ENCODE measurements around the gene SATB2.

The SATB2 gene

DNA sequence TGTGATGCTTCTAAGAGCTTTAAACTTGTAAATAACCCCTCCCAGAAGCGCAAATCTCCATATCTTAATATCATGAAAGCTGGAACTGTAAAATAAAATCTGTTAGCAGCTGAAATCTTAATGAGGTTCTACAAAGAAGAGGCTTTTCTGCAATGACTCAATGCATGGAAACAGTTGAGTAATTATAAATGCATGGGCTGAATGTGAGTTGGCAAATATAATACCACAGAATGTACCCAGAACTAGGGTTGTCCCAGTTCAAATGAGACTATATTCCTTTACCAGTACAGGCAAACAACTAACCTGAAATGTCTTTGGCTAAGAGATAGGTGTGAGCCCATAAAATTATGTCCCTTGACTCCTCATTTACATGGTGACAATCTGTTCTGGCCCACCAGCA is 52.9 kb downstream of the SATB2 start:
- no peak for DNase-seq (ENCODE audit: low read depth)

DNA sequence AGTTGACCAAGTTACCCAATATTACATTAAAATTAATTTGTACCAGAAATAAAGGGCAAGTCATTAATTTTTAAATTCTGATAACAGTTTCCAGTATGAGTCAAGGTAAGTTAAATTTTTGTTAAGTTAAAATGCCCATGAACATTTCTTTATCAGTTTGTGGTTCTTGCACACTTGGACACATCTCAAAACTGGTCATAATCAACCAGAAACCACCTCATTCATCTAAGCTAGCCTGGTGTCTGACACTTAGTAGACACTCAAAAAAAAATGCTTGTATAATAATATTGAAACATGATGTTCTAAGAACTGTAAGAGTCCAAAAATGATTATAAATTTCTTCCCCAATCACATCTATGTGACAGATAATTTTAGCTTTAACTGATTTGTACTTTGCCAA is 62.4 kb downstream of the SATB2 start:
- DNase-seq (ENCODE audit: low read depth): no peak

DNA sequence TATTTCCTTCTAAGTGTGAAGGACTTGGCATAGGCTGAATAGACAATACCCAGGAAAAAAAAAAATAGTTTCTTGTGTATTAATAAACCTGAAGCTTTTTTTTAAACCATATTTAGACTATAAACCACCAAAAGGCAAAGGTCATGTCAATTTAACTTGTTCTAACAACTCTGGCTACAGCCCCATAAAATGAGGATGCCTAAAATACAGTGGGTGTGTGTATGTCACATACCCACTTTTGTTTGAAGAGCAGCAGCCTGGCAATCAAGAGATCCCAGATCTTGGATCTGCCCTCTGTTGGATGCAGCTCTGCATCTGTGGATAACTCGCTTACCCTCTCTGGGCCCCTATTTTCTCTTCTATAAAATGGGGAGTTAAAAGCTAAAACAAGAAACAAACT is 65.4 kb downstream of the SATB2 start:
- no peak for DNase-seq (ENCODE audit: low read depth)

DNA sequence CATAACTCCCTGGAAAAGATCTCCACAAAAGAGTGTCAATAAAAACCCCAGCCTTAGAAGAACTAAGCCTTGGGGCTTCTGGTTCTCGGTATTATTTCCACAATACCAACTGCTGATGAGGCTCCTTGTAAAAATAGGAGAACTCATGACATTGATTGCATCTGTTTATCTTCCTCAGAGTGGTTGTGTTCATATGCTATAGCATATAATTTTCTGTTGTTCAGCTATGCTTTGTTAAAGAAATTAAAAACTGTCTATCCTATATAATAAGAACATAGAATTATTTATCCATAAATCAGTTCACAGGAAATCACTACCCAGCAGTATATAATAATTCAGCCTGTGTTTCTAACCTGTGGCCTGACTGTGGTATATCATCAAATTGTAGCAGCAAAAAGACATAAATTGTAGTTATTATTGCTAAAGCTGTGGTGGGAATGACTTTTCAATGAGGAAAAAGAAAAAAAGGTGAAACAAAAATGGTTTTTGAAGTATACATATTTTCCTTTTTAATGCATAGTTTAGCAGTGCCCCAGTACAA is 68.9 kb downstream of the SATB2 start:
- no peak for DNase-seq (ENCODE audit: low read depth)

DNA sequence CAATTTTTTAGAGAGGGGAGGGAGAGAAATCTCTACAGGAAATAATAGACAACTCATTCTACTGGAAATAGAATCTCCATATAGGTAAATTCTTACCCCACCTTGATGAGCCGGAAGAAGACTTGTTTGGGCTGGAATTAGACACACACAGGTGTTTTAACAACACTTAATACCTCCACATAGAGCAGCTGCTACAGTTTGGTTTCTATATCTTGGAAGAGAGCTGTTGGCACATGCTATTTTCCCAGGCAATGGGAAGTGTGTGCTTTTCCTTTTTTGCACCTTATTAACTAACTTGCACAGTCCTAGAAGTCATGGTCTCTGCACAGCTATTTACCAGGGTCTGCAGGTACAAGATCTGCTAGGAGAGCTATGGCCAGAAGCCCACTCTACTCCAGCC is 73.7 kb downstream of the SATB2 start:
- no peak for DNase-seq (ENCODE audit: low read depth)

DNA sequence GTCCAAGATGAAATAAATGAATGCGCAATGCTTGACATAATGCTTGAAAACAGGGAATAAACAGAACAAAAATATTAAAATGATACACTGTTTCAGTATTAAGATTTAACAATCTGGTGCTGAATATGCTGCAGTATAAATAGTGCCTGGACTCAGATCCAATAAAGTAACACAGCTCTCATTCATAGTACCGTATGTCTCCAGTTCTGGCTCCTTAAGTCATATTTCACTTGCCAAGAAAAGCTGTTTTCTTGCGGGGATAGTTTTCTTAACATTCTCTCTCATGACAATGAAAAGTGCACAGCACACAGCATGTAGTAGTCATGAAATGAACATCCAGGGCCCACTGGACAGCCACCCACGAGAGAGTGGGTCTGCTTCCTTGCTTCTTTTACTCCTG is 74.7 kb downstream of the SATB2 start:
- DNase-seq (ENCODE audit: low read depth): no peak

DNA sequence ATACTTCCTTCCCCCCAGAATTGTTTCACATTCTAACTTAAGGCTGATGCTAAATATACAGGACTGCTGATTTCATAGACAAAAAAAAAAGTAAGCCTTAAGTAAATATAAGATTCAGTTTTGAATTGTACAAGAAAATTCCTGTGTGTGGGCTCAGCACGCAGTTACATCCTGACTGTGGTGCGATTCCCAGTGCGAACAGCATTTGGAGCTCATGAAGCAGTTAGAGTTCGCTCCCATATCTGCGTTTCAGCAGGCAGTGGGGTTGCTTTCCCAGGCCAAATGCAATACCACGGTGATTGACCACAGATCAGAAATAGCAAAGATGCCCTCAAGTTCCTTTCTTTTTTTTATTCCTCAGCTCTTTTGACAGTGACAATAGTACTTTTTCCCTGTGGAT is 75.6 kb downstream of the SATB2 start:
- no peak for DNase-seq (ENCODE audit: low read depth)

DNA sequence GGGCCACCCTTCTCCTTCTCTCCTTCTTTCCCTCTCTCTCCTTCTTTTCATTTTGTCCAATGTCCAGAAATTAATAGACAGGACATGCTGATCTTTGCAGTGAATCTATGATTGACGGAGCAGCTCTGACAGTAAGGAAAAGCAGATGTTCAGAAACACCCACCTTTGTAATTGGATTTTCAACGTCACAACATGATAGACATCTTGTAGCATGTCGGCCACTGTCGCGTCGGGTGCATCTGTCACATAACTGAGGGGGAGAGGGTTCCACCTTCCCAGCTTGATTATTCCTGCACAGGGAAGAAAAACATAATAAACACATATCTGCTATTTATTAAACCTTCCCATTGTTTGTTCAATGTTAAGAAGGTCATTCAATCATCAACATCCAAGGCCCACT is 76.2 kb downstream of the SATB2 start:
- DNase-seq (ENCODE audit: low read depth): no peak

DNA sequence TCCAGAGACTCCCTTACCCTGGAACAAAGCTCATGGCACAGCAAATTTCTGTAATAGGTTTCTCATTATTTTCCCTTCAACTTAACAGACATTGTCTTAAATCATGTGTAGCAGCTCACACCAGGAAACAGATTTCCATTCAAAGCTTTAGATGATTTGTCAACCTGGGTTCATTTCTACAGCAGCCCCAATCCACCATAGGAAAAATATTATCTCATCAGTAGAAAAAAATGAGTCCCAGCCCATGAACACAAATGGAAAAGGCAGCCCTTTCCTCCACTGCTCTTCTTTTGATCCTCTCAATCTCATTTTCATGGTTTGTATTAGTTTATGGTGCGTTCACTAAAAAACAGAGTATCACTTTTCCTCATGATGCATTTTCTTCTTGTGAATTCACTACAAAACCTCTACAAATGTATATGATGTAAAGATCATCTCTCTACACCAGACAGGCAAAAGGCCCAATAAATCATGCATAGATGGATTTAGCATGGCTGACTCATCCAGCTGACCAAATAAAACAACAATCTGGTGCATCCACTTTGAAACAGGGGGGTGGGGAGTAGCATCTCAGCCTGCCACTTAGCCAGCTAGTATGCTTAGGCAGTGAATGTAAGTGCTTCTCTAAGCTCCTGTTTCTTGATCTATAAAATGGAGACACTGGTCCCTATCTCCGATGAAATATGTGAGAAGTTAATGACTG is 78.6 kb downstream of the SATB2 start:
- no peak for DNase-seq (ENCODE audit: low read depth)

DNA sequence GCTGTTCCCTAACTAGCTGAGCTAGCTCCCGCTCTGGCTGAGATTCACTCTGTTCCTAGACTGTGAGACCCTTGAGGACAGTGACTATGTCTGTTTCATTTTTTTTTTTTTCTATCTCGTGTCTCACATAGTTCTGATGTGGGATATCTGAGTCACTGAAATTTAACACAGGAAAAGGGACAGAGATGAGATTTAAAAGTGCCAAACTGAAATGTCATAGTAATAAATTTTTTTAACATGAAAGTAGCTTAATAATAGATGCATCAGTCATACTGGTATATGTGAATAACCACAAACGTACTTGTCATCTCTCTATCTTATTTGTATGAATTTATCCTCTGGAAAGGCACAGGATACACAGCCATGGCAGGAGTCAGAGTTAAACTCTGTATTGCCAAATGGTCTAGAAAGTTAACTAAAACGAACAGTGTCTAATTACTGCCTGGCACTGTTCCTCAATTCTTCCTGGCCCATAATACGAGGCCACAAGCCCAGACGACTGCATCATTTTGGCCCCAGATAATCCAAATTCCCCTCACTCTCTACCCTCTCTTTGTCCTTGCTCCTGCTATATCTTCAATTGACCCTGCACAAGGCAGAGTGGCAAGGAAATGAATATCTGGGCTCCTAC is 87.5 kb downstream of the SATB2 start:
- DNase-seq (ENCODE audit: low read depth): no peak

DNA sequence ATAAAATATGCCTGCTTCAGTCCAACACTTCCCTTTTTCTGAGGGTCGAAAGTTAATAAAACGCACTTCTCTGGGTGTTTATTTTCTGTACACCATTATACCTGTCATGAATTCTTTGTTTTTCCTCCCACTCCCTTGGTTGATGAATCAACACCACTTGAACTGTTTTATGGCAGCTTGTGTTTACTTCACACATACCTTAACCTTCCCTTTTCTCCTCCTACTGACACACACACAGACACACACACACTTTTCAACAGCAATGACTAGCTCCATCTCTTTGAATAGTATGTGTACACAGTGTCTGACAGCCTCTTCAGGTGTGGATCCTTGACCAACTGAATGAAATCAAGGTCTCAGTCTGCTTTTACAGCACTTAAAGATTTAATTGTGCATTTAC is 91.3 kb downstream of the SATB2 start:
- no peak for DNase-seq (ENCODE audit: low read depth)

DNA sequence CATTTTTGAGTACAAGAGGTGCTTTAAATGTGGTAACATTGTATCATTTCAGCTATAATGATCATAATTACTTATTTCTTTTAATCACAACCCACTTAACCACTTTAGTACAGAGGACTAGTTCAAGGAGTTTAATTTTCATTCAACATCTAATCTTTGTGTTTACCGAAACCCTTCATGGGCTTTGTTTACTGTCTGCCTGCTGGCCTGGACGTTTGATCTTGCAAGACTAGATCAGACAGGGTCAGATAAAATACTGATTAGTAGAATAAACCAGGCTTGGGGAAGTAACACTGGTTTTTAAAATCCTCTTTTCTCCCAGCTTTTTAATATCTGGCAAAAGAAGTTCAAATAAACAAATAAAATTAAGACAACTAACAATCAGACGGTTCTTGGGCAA is 93.6 kb downstream of the SATB2 start:
- DNase-seq (ENCODE audit: low read depth): no peak

DNA sequence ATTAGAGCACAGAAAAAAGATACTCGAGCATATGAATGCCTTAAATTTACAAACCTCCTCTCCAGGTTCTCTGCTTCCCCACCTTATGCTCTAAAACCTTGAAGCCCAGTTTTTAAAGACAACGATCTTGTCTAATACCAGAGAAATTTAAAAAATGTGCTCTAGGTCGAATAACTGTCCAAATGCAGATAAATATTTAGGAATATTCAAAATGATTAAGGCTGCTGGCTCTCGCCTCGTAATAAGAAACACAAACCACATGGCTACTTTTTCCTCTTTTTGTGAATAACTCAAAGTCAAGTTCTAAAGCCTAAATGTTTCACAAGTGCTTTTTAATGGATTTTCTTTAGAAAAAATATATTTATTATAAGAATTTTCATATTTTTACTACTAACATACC is 101.3 kb downstream of the SATB2 start:
- no peak for DNase-seq (ENCODE audit: low read depth)

DNA sequence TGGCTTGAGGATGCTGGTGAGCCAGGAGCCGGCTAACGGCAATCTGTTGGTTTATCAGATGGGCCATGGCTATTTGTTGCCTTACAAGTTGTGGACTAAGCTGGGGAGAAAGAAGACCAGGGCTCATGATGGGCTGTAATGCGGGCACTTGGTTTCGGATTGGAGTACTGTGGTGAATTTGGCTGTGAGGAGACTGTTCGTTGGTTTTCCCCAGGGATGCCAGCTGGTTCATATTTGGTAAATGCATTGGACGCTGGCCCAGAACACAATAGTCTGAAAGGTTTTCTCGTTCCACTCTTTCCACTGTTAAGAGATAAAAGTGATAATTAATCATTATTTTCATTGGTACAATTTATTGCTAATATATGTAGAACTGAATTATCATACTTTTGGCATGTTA is 108.9 kb downstream of the SATB2 start:
- no peak for DNase-seq (ENCODE audit: low read depth)

DNA sequence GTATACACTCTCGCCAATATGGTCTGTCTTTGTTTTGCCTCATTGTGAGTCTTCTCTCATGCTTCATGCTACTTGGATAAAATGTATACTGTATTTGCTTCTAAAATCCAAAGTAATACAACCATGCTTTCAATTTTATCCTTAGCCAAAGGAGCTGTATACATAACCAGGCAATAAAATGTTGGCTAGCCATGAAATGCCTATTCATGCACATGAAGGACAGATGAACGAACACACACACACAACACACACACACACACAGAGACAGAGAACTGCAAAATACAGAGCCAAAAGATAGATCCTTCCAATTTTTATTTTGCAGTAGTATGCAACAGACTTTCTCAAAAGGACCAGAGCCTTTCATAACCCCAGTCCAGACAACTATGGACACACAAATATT is 113.7 kb downstream of the SATB2 start:
- no peak for DNase-seq (ENCODE audit: low read depth)

DNA sequence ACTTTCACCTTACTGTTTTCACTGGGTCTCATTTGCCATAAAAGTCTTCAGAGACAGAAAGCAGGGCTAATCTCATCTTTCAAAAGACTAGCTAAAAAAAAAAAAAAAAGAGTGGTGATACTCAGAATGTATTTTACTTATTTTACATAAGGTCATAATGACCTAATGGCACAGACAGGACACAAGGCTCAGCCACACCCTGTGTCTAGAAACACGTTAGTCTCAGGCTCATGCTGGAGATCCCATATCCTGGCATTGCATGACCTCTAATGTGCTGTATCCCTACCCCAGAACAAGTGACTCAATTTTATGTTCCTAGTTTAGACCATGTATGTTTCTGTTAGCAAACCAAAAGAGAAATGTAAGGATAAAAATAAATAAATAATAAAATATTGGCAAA is 115.4 kb downstream of the SATB2 start:
- DNase-seq (ENCODE audit: low read depth): no peak

DNA sequence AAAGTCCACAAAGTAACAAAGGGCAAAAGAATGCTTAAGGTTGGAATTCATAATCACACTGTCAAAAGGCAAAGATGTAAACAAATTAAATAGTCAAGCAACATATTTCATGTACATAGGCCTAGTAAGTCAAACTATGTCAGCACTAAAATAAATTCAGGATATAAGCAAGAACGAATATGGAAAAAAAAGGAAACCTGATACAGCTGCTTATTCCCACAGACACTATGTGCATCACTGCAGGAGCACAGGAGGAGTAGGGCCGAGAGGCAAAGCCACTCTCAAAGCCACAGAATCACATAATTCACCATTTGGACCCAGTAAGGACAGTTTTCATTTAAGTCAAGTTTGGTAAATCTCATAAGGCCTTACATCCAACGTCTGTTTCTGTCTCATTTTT is 116.6 kb downstream of the SATB2 start:
- no peak for DNase-seq (ENCODE audit: low read depth)

DNA sequence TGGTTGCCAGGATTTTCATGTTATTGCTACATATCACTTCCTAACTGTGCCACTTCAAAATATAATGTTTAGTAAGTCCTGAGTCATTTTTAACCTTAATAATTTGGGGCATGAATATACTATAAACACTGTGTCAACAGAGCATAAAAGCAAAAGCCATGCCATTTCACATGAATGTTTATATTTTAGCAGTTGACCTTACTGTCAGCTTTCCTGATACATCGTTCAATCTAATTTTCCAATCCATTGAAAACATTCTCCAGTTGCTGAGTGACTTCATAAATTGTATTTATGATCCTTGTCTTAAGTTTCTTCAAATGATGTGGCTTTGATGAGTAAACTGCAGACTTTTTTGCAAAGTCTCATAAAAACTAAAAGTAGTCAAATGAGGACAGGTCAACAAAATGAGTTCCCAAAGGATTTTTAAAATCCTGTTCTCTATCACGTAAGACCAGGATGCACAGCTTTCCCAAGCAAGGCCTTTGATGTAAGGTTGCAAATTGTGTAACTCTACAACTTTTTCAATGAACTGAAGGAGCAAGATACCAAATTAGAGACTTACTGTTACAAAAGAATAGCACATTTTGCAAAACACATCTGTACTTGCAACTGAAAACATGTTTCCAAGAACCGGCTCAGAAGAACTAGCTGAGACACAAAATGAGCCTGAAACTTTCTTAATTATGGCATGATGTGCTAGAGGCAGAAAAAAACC is 117.7 kb downstream of the SATB2 start:
- no peak for DNase-seq (ENCODE audit: low read depth)

DNA sequence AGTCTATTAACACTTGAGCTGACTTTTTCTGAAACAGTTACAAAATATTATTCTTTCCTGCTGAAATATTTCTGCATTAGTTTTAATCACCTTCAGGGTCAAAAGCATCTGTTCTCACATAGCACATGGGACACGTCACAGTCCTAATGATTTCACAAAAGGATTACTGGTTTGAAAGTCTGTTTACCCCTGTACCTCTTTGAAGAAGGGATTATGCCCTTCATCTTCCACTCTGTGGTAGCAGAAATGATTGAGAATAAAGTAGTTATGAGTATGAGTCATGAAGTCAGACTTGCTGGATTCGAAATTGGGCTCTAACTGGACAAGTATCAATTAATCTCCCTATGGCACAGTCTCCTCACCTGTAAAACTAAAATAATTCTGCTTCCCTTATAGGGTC is 121.2 kb downstream of the SATB2 start:
- no peak for DNase-seq (ENCODE audit: low read depth)

DNA sequence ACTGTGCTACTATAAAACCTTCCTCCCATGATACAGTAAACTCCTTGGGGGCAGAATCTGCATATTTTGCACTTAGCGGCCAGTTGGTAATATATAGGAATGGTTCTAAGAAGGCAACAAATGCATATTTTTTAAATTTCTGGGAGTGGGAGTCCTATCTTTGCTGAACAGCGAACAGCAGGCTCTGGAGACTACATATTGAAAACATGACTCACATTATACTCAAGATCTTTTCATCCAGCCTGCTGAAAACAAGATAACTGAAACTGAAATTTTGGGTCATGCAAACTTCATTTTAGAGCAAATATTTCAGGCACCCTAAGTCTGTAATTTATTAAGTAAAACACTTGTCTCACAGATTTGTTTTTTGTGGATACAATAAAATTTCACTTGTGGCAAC is 122.2 kb downstream of the SATB2 start:
- DNase-seq (ENCODE audit: low read depth): no peak

DNA sequence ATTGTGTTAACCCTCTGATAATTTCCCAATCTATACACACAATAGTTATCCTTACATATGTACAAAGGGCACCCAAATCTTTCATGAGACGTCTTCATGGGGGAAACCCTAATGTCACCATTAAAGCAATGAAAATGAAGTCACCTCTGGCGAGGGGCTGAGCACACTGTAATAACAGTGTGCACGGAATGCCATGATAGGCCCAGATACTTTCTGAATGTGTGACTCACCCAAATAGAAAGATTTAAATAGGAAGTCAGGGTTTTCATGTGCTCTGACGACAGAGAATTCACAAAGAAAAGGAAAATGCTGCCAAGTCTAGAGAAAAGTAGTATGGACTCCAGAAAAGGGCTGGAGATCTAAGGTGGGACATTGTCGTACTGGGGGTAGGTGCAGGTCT is 128.3 kb downstream of the SATB2 start:
- DNase-seq (ENCODE audit: low read depth): no peak

DNA sequence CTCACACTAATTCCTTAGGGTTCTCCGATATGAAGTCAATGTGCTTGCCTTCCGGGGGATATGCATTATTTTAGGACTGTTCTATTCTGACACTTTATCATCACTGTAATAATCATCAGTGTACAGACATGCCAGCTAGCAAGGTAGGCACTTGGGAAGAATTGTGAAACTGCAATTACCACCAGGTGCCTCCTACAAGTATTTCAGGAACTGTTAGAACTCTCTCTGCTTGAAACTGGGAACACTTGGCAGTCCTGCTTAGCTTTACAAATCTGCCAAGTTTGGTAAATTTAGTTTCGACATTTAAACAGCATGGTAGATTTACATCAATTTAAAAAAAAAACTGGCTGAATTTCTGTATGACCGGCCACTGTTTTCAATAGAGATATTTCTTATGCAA is 128.7 kb downstream of the SATB2 start:
- no peak for DNase-seq (ENCODE audit: low read depth)

DNA sequence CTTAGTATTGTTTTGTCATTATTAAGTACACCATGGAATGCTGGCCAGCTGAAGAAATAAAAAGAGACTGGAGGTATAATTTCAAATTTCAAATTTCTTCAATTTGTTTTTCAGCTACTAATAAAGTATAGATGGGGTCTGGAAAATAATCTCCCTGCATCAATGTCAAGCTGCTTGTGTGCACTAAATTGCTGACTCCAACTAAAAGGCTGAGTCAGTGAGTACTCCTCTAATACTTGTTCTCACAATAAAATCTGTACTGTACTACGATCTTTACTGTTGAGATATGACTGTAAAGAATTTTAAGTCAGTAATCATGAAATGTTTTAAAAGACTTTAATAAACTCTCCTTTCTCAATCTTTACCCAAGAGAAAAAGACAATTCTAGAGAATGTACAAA is 131.9 kb downstream of the SATB2 start:
- no peak for DNase-seq (ENCODE audit: low read depth)

All from stimulated activated CD8-positive, alpha-beta memory T cell treated with anti-CD3 and anti-CD28 coated beads, Interleukin-15, amount 100 ng/mL, for 1 hour (primary cell).